Hepatic stellate cell (primary cell): ENCODE results near the gene CELF6.

Source experiments
- DNase-seq: peaks from one replicate; pipeline ENCODE4 v3.0.0; 2011; ENCODE audit warnings: low spot score

The CELF6 gene

DNA sequence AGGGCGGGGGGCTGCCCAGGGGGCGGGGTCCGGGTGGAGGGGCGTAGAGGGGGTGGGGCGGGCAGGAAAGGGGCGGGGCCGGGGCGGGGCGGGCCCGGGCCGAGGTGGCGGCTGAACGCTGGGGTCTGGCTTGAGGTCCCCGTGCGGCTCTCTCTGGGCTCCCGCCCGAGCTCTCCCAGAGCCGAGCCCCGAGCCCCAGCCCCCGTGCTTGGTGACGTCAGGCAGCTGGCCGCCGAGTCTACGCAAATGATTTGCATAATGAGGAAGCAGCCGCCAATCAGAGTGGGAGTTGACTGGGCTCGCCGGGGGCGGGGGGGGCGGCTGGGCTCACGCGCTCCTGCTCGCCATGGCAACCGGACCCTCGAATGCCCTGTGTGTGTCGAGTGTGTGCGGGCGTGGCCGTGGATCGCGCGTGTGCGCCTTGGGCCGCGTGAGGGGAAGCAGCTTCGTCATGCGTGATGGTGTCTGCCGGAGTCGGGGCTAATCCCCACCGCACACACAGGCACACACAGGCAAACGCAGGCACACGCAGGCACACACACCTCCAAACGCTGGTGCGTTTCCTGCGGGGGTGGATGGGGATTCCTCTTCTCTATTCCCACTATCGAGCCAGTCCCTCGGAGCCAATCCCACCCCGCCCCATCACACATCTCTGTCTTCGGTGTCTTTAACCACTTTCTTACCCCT is at the start of gene CELF6:
Gene CELF6 (minus strand): TSS at position 173 of the 687 bp plus-strand sequence. CDS start 283 bp downstream, outside the sequence.
- peak; percentile 69 for DNase-seq

- DNase-seq: no peak
Measured at GRCh38 chr15:72368899-72369298, 48.9 kb upstream of the CELF6 start.

GRCh38 chr15:72368325-72368724 is 48.4 kb upstream of the CELF6 start:
- no peak for DNase-seq

DNA sequence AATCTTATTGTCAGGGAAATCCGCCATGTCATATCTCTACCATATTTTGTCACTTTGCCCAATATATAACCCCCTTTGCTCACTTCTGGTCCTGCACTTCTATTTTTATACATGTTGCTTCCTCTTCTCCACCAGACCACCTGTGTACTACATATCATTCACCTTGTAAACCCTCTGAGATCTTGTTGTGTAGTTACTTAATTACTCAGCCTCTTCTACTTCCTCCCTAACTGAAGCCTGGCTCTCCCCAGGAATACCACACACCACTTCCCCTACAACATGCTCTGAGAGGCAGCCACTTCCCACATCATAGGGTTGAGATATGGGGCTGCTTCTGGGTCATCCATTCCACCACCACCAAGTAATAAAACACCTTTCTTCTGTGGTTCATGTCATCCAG is 45.9 kb upstream of the CELF6 start:
- DNase-seq: no peak

DNA sequence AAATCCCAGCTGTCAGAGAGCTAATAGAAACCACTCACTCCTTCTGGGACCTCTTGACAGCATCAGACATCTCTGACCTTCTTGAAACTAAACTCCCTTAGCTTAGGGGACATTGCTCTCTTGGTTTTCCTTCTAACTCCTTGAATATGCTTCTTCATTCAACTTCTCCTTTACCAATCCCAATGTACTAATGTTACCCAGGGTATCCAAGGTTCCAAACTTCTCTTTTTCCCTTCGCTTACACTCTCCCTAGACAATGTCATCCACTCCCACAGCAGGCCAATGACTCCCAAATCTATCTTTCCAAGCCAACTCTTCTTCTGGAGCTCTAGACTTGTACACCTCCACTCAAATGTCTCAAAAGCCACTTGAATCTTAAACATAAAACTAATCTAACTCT is 41.2 kb upstream of the CELF6 start:
- no peak for DNase-seq

DNA sequence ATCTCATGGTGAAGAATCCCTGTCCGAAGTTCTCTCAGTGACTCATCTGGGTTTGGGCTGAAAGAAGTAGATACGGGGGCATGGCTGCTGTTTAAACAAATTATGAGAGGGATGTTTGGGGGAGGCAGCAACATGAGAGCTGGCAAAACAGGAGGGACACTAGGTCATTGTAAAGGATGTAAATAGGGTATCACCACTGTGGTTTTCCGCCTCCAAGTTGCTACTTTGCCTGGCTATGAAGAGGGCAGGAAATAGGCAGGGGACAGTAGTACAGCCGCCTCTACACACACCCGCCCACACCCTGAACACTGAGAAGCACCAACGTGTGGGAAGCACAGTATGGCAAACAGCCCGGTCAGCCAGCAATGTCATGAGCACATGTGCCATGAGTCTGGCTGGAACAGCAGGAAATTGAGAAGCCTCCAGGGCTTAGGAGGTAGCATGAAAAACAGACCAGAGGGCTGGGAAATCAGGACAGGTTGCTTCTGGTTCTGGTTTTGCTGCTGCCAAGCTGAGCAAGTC is 38.8 kb upstream of the CELF6 start:
- DNase-seq: no peak

DNA sequence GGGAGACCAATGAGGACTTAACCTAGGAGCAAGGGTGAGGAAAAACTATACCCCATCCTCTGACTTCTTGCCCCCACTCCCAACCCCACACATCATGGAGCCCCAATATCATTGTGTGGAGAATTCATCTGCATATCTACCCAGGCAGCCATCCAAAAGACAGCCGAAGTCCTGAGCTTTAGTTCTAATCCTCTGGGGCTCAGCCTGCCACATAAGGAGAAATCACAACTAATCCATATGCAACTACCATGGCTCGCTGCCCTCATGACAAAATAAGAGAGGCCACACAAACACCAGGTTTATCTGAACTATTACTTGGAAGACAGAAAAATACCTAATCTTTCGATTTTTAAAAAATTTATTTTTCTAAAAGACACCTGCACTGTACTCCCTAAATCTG is 38.2 kb upstream of the CELF6 start:
- no peak for DNase-seq

DNA sequence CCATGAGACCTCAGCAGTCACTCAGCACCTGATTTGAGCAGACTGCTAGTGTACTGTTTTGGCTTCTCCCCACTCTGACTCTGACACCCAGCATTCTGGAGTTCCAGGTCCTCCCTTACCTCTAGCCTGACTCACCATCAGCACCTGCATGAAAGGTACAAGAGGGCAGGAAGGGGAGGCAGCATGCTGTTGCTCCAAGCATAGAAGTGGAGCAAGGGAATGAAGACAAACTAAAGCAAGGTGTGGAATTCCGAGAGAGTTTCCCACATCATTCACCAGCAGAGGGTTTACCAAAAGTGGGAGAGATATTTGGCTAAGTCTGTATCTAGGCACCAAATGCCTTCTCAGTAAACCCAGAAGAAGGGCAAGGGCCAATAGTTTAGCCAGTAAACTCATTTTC is 34.5 kb upstream of the CELF6 start:
- no peak for DNase-seq

DNA sequence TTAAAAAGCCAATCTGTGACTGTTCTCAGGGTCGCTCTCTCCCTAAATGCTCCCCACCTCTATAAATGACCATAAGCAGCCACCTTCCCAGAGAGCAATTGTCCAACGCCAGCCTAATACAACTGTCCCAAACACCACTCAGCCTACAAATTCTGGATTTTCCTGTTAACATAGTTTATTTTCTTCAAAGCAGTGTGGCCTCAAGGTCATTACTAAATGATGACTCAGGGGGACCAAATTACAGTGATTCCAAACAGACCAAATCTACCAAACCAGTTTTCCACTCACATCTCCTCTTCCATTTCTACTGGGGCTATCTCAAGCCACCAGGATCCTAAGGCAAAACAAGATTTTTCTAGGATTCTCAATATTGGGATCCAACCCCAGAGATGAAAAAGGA is 33.3 kb upstream of the CELF6 start:
- no peak for DNase-seq

- no peak for DNase-seq
Measured at GRCh38 chr15:72345806-72346205, 25.8 kb upstream of the CELF6 start.

- DNase-seq: no peak
Measured at GRCh38 chr15:72345280-72345679, 25.3 kb upstream of the CELF6 start.

GRCh38 chr15:72344602-72345001 is 24.6 kb upstream of the CELF6 start:
- DNase-seq: no peak

DNA sequence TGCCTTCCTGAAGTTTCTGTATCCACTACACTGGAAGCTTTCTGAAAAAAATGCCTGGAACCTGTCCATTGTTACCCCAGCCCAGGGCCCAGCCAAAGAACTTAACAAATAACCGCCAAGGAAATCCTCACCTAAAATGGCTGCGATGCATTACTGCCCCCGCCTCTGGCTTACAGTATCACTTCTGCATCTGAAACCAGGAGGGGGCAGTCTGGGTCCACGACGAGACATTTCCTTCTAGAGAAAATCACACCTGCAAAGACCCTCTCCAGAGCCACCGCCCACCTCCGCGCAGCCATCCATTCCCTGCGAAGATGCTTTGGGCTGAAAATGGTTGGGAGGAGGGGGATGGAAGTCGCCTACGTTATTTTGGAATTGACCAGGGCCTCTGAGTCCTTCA is 22.4 kb upstream of the CELF6 start:
- no peak for DNase-seq

DNA sequence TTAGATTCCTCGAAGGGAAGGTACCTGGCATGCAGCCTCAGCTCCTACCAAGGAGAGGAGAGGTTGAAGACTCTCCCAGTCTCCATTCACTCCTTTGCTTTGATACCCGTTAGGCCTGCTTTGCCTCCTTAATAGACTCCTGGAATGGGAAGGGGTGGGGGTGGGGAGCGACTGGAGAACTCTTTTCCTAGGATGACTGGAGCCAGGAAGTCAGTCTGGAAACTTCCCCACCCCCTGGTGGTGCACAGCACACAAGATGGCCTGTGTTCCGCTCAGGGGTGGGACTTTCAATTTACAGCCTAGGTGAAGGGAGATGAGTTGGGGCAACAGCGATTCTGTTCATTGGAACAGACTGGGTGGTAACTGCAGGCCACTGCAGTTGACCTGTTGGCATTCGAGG is 21.4 kb upstream of the CELF6 start:
- no peak for DNase-seq

- DNase-seq: no peak
Measured at GRCh38 chr15:72340366-72340765, 20.4 kb upstream of the CELF6 start.

DNA sequence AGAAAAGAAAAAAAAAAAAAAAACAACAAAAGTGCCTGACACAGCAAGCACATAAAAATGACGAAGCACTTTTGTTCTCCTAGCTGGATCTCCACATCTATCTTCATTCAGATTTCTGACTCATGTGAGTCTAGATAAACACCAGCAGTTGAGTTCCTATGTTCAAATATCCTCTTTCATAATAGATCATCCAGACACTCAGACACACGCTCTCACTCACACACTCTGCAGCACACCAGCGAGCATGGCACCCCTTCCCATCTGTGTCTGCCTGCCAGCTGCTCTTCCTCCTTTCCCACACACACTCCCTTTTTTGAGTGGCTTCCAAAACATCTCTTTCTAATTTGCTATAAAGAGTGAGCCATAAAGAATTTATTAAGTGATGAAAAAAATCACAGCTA is 19.8 kb upstream of the CELF6 start:
- DNase-seq: peak; percentile 76

DNA sequence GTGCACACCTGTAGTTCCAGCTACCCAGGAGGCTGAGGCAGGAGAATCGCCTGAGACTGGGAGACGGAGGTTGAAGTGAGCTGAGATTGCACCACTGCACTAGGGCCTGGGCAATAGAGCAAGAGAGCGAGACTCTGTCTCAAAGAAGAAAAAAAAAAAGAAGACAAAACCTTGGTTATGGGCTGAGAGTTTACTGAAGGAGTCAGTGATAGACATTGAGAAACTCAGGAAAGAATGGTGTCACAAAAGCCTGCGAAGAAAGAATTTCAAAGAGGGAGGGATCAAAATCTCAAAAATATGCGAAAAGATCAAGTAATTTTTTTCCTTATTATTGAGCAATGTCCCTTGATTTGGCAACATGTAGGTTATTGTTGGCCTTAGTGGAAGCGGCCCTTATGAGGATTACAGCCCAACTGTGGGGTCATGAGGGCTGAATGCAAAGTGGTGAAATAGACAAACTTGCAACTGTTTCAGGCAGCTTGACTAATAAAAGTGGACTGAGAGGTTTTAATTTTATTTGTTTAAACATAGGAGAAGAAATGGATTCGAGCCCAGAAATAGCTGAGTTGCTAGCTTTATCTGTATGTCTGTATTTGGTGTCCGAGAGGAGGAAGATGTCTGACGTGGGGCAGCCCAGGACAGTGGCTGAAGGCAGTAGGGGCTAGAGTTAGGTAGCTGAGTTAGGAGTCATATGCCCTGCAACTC is 18.8 kb upstream of the CELF6 start:
- DNase-seq: no peak

DNA sequence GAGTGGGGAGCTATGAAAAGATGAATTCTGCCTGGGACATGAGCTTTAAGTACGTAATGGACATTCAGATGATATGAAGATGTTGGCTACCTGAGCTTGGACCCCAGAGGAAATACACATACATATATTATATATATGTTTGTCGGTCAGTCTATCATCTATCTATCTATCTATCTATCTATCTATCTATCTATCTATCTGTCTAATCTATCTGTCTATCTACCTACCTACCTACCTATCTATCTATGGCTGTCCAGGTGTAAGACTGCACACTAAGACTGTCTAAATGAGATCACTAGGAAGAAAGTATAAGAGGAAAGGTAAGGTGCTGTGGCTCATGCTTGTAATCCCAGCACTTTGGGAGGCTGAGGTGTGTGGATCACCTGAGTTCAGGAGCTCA is 18.2 kb upstream of the CELF6 start:
- no peak for DNase-seq

GRCh38 chr15:72334842-72335241 is 14.9 kb upstream of the CELF6 start:
- DNase-seq: no peak

DNA sequence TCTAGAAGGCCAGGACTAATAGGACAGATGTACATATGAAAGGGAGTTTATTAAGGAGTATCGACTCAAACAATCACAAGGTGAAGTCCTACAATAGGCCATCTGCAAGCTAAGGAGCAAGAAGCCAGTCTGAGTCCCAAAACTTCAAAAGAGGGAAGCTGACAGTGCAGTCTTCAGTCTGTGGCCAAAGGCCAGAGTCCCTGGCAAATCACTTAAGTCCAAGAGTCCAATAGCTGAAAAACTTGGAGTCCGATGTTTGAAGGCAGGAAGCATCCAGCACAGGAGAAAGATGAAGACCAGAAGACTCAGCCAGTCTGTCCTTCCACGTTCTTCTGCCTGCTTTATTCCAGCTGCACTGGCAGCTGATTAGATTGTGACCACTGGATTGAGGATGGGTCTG is 11.1 kb upstream of the CELF6 start:
- DNase-seq: no peak

GRCh38 chr15:72323752-72324151 is 3.8 kb upstream of the CELF6 start:
- no peak for DNase-seq

DNA sequence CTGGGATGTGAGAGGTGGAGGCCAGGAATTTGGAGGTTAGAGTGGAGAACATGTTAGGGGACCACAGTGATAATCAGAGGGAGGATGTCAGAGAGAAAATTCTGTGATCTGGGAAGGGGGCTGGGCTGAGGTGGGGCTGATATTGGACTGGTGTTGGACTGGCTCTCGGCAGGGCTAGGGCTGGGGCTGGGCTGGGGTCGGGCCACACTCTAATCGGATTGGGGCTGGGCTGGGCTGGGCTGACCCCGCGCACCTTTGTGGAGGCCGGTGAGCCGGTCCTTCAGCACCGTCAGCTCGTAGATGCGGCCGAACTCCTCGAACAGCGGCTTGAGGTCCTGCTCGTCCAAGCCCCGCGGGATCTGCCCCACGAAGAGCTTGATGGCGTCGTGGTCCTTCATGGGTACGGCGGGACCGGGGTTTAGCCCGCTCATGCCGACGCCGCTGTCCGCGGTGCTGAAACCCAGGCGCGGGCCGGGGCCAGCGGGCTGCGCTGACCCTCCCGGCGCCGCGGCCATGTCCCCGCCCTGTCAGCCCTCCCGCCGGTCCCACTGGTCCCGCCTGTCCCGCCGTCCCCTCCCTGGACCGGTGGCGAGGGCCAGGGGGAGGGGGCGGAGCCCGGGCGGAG is 485 bp downstream of the CELF6 start:
- peak; percentile 68 for DNase-seq

DNA sequence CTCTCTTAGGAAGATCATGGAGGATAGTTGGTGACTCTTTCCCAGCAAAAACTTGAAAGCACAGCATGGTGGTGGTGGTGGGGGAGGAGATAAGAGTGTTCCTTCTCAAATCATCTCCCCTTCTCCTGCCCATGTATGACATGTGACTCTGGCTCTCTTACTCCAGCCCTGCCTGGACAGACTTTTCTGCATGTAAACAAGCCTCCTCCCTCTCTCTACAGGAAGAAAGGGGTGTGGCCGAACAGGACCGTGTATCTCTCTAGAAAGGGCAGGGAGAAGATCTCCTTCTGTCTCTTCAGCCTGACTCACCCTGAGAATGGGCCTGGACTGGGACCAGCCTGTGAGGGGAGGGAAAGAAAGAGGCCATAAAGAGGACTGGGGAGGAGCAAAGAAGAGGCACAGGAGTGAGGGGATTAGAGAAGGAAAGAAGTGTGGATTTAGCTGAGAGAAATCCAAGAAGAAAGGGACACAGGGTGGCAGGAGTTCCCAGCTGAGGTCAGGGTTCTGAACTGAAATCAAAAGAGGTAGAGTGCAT is 1.5 kb downstream of the CELF6 start:
- no peak for DNase-seq
